NCI-H1105 treated with DMSO at 0.1 percent for 48 hours (cell line): ENCODE results near the gene VMO1.
"Not testable (repeated sequence)": the region's sequence is repeated elsewhere in the genome, so short reads cannot be mapped to it uniquely, and the experiment has no call there.

Experiments used
- DNase-seq: peaks from one replicate; lab custom pipeline; 2025; lab: John Stamatoyannopoulos, UW

VMO1 gene

GRCh38 chr17:4786106-4786511 is at the start of gene VMO1:
TSS of gene VMO1 (minus strand) at chr17:4786364. CDS start at chr17:4786352, 12 bp downstream.
- no peak for DNase-seq

- no peak for DNase-seq
Observed at GRCh38 chr17:4834681-4835020, 48.5 kb upstream of the VMO1 start.

GRCh38 chr17:4833941-4834680 is 47.9 kb upstream of the VMO1 start:
- no peak for DNase-seq

GRCh38 chr17:4833178-4833940 is 47.2 kb upstream of the VMO1 start, which contains the start of gene MINK1:
TSS of gene MINK1 (plus strand) at chr17:4833340. CDS start at chr17:4833584, 244 bp downstream.
- peak; percentile 92 for DNase-seq

GRCh38 chr17:4832829-4833177 is 46.6 kb upstream of the VMO1 start:
- DNase-seq, result not testable (repeated sequence)

- no peak for DNase-seq
Observed at GRCh38 chr17:4827399-4827798, 41.2 kb upstream of the VMO1 start.

- DNase-seq, result no peak
Observed at GRCh38 chr17:4823373-4824089, 37.4 kb upstream of the VMO1 start.

GRCh38 chr17:4822835-4823234 is 36.7 kb upstream of the VMO1 start:
- no peak for DNase-seq

- no peak for DNase-seq
Observed at GRCh38 chr17:4818276-4818675, 32.1 kb upstream of the VMO1 start.

- no peak for DNase-seq
Observed at GRCh38 chr17:4816826-4817225, 30.7 kb upstream of the VMO1 start.

- no peak for DNase-seq
Observed at GRCh38 chr17:4815043-4815675, 29.0 kb upstream of the VMO1 start.

- DNase-seq, result no peak
Observed at GRCh38 chr17:4812690-4813089, 26.5 kb upstream of the VMO1 start.

GRCh38 chr17:4811471-4811870 is 25.3 kb upstream of the VMO1 start:
- no peak for DNase-seq

GRCh38 chr17:4810696-4811290 is 24.6 kb upstream of the VMO1 start:
- DNase-seq, result no peak

- no peak for DNase-seq
Observed at GRCh38 chr17:4808378-4808767, 22.2 kb upstream of the VMO1 start.

GRCh38 chr17:4807605-4808377 is 21.6 kb upstream of the VMO1 start:
- DNase-seq, result no peak

- DNase-seq, result peak; percentile 75
Observed at GRCh38 chr17:4806777-4807604, 20.8 kb upstream of the VMO1 start, which contains the start of gene PLD2. TSS of gene PLD2 (plus strand) at chr17:4807152. CDS start at chr17:4807773, 621 bp downstream.

- DNase-seq, result peak; percentile 43
Observed at GRCh38 chr17:4806456-4806776, 20.3 kb upstream of the VMO1 start.

- no peak for DNase-seq
Observed at GRCh38 chr17:4802228-4802627, 16.1 kb upstream of the VMO1 start, which contains the start of gene C17orf114. TSS of gene C17orf114 (minus strand) at chr17:4802328.
